Measurements from ENCODE around the gene RBM28. TPM values are rescaled to one million over a fixed set of nuclear protein-coding genes. Genes with fewer than 3 reads are reported as not detected.

RBM28 gene
- total RNA-seq, 1 donor from 2014 or later: 40.2 TPM

GRCh38 chr7:128379900-128380479 lies 36.3 kb upstream of the RBM28 start:
- Histone ChIP-seq H3K9ac (ENCODE audit: low read length) (no peak overlapping the region), H3K4me2 (ENCODE audit: low read length) (no peak overlapping the region), H3K79me2 (ENCODE audit: insufficient read depth, low read length) (no peaks in the 10 kb centered on the region), H4K20me1 (ENCODE audit: insufficient read depth, low read length) (no peaks in the 10 kb centered on the region), H3K27me3 (ENCODE audit: insufficient read depth, low read length) (peaks cover 7% of the 10 kb centered on the region), H2AFZ (ENCODE audit: low read depth, low read length) (no peak overlapping the region), H3K9me3 (ENCODE audit: insufficient read depth, low read depth, low read length) (no peaks in the 10 kb centered on the region), H3K36me3 (ENCODE audit: insufficient read depth, low read length) (no peaks in the 10 kb centered on the region), H3K4me3 (ENCODE audit: insufficient read depth, low read depth, low read length) (no peak overlapping the region), H3K27ac (ENCODE audit: low read depth, low read length) (no peak overlapping the region), H3K4me1 (ENCODE audit: insufficient read depth, low read length) (no peaks in the 10 kb centered on the region)
- TF ChIP-seq CTCF (IDR thresholded peaks at IDR 0.05; ENCODE audit: insufficient read depth, low read depth, low read length) (no peak), EZH2 (IDR thresholded peaks at IDR 0.05; ENCODE audit: insufficient read depth, low read length) (no peak)
- FAIRE-seq (no peak), DNase-seq (ENCODE audit: low read depth) (no peak)
- peaks cover 4% of the 10 kb centered on the region for H3K4me1 Mint-ChIP-seq (ENCODE audit: low read depth, unreplicated experiment)
- H3K9me3 Mint-ChIP-seq (ENCODE audit: unreplicated experiment): no peaks in the 10 kb centered on the region
- H3K27ac Mint-ChIP-seq (ENCODE audit: unreplicated experiment): no peak overlapping the region
- H3K27me3 Mint-ChIP-seq (ENCODE audit: low read depth, unreplicated experiment): peaks cover 28% of the 10 kb centered on the region
- no peak overlapping the region for H3K4me3 Mint-ChIP-seq (ENCODE audit: unreplicated experiment)
- no peaks in the 10 kb centered on the region for H3K36me3 Mint-ChIP-seq (ENCODE audit: low read depth, unreplicated experiment)

- TF ChIP-seq CTCF (IDR thresholded peaks at IDR 0.05; ENCODE audit: insufficient read depth, low read depth, low read length) (no peak), EZH2 (IDR thresholded peaks at IDR 0.05; ENCODE audit: insufficient read depth, low read length) (no peak)
- no peaks in the 10 kb centered on the region for H3K79me2 ChIP-seq (ENCODE audit: insufficient read depth, low read length)
- no peak overlapping the region for H2AFZ ChIP-seq (ENCODE audit: low read depth, low read length)
- no peaks in the 10 kb centered on the region for H4K20me1 ChIP-seq (ENCODE audit: insufficient read depth, low read length)
- no peak for DNase-seq (ENCODE audit: low read depth)
- no peaks in the 10 kb centered on the region for H3K36me3 Mint-ChIP-seq (ENCODE audit: low read depth, unreplicated experiment)
- peaks cover 13% of the 10 kb centered on the region for H3K27me3 ChIP-seq (ENCODE audit: insufficient read depth, low read length)
- FAIRE-seq: no peak
- H3K4me3 Mint-ChIP-seq (ENCODE audit: unreplicated experiment): no peak overlapping the region
- no peak overlapping the region for H3K27ac Mint-ChIP-seq (ENCODE audit: unreplicated experiment)
- H3K27ac ChIP-seq (ENCODE audit: low read depth, low read length): no peak overlapping the region
- H3K9me3 Mint-ChIP-seq (ENCODE audit: unreplicated experiment): peaks cover 7% of the 10 kb centered on the region
- no peaks in the 10 kb centered on the region for H3K9me3 ChIP-seq (ENCODE audit: insufficient read depth, low read depth, low read length)
- peaks cover 4% of the 10 kb centered on the region for H3K4me1 Mint-ChIP-seq (ENCODE audit: low read depth, unreplicated experiment)
- no peak overlapping the region for H3K9ac ChIP-seq (ENCODE audit: low read length)
- H3K27me3 Mint-ChIP-seq (ENCODE audit: low read depth, unreplicated experiment): peaks cover 29% of the 10 kb centered on the region
- H3K4me3 ChIP-seq (ENCODE audit: insufficient read depth, low read depth, low read length): no peak overlapping the region
- no peaks in the 10 kb centered on the region for H3K4me1 ChIP-seq (ENCODE audit: insufficient read depth, low read length)
- H3K4me2 ChIP-seq (ENCODE audit: low read length): no peak overlapping the region
- H3K36me3 ChIP-seq (ENCODE audit: insufficient read depth, low read length): no peaks in the 10 kb centered on the region
Observed at GRCh38 chr7:128378637-128379036, 34.9 kb upstream of the RBM28 start.

GRCh38 chr7:128376077-128376476 lies 32.4 kb upstream of the RBM28 start:
- H3K36me3 Mint-ChIP-seq (ENCODE audit: low read depth, unreplicated experiment): no peaks in the 10 kb centered on the region
- no peaks in the 10 kb centered on the region for H3K9me3 ChIP-seq (ENCODE audit: insufficient read depth, low read depth, low read length)
- no peak overlapping the region for H3K9ac ChIP-seq (ENCODE audit: low read length)
- H3K4me1 Mint-ChIP-seq (ENCODE audit: low read depth, unreplicated experiment): peaks cover 4% of the 10 kb centered on the region
- no peaks in the 10 kb centered on the region for H3K4me1 ChIP-seq (ENCODE audit: insufficient read depth, low read length)
- no peak overlapping the region for H3K27ac ChIP-seq (ENCODE audit: low read depth, low read length)
- H3K79me2 ChIP-seq (ENCODE audit: insufficient read depth, low read length): no peaks in the 10 kb centered on the region
- peaks cover 21% of the 10 kb centered on the region for H3K27me3 Mint-ChIP-seq (ENCODE audit: low read depth, unreplicated experiment)
- DNase-seq (ENCODE audit: low read depth): no peak
- H3K4me2 ChIP-seq (ENCODE audit: low read length): no peak overlapping the region
- no peak overlapping the region for H3K27ac Mint-ChIP-seq (ENCODE audit: unreplicated experiment)
- H3K27me3 ChIP-seq (ENCODE audit: insufficient read depth, low read length): peaks cover 7% of the 10 kb centered on the region
- no peaks in the 10 kb centered on the region for H3K36me3 ChIP-seq (ENCODE audit: insufficient read depth, low read length)
- H3K4me3 Mint-ChIP-seq (ENCODE audit: unreplicated experiment): no peak overlapping the region
- no peak for TF ChIP-seq EZH2 (IDR thresholded peaks at IDR 0.05; ENCODE audit: insufficient read depth, low read length)
- no peak for TF ChIP-seq CTCF (IDR thresholded peaks at IDR 0.05; ENCODE audit: insufficient read depth, low read depth, low read length)
- H4K20me1 ChIP-seq (ENCODE audit: insufficient read depth, low read length): no peaks in the 10 kb centered on the region
- no peak for FAIRE-seq
- no peak overlapping the region for H3K4me3 ChIP-seq (ENCODE audit: insufficient read depth, low read depth, low read length)
- H3K9me3 Mint-ChIP-seq (ENCODE audit: unreplicated experiment): peaks cover 9% of the 10 kb centered on the region
- no peak overlapping the region for H2AFZ ChIP-seq (ENCODE audit: low read depth, low read length)

All from astrocyte (in vitro differentiated cells and primary cell).